Panc1 (cell line): Measurements from ENCODE around the gene GARRE1. TPM values are rescaled to one million over a fixed set of nuclear protein-coding genes. Genes with fewer than 3 reads are reported as not detected.

ENCODE experiments used
- ATAC-seq: fragments of 200-7000 bp; cut with Tn5 transposase; 2 replicates; pipeline ENCODE4 v1.9.1; 2020; ENCODE audit warnings: mild to moderate bottlenecking, moderate library complexity
- BruUV-seq: library from RNA; stranded (reverse); fragments of 400-500 nt; replicated peaks from 2 replicates; lab custom pipeline; 2021; lab: Mats Ljungman, UMichigan
- CTCF ChIA-PET: fragments of 300-600 bp; sonication (Branson Sonifier 250); formaldehyde crosslinking; loops from one replicate; lab custom pipeline; 2022; ENCODE audit warnings: antibody characterized with exemption; lab: Charles Lee
- POLR2A ChIA-PET: fragments of 300-600 bp; sonication (Branson Sonifier 250); formaldehyde crosslinking; loops from one replicate; lab custom pipeline; 2022; ENCODE audit warnings: antibody characterized with exemption; lab: Charles Lee
- DNase-seq: peaks from one replicate; pipeline ENCODE4 v3.0.0-alpha.2; 2010; ENCODE audit warnings: low read depth, low spot score
- H3K27ac ChIP-seq: 2 replicates; pipeline ENCODE4 v1.5.1; 2011; ENCODE audit warnings: mild to moderate bottlenecking, low read length, inconsistent platforms
- H3K27me3 ChIP-seq: fragments of 200-500 bp; sonication (Bioruptor generic); 2 replicates; pipeline ENCODE4 v1.6.0; 2014; ENCODE audit warnings: low read length, inconsistent platforms; ENCODE audit not compliant: control insufficient read depth, insufficient read depth
- H3K36me3 ChIP-seq: fragments of 200-500 bp; sonication (Bioruptor generic); 2 replicates; pipeline ENCODE4 v1.5.1; 2014; ENCODE audit warnings: inconsistent platforms, mild to moderate bottlenecking, low read length, moderate library complexity; ENCODE audit not compliant: control insufficient read depth, insufficient read depth
- H3K4me1 ChIP-seq: 2 replicates; pipeline ENCODE4 v1.5.1; 2011; ENCODE audit warnings: inconsistent platforms, mild to moderate bottlenecking, low read length, moderate library complexity; ENCODE audit not compliant: control insufficient read depth, insufficient read depth
- H3K4me3 ChIP-seq, 2 experiments: 2 replicates each; pipeline ENCODE4 v1.5.1; 2011 to 2012; ENCODE audit warnings: low read depth in 2 of 2, low read length in 2 of 2, mild to moderate bottlenecking in 2 of 2, inconsistent platforms in 1 of 2, moderate library complexity in 1 of 2
- H3K9me3 ChIP-seq: fragments of 200-500 bp; sonication (Bioruptor generic); 2 replicates; pipeline ENCODE4 v1.5.1; 2014; ENCODE audit warnings: low read depth, mild to moderate bottlenecking, inconsistent platforms, low read length, moderate library complexity; ENCODE audit not compliant: control insufficient read depth, insufficient read depth
- POLR2AphosphoS5 ChIP-seq: IDR thresholded peaks from 2 replicates; pipeline ENCODE4 v1.6.1; 2012; ENCODE audit warnings: mild to moderate bottlenecking, low read depth, low read length, moderate library complexity
- SIN3A ChIP-seq: IDR thresholded peaks from 2 replicates; pipeline ENCODE4 v1.6.1; 2012; ENCODE audit warnings: low read depth, mild to moderate bottlenecking, low read length, moderate library complexity, borderline replicate concordance; ENCODE audit not compliant: insufficient read depth
- TCF7L2 ChIP-seq: IDR thresholded peaks from 2 replicates; pipeline ENCODE4 v1.6.1; 2011; ENCODE audit warnings: mild to moderate bottlenecking, low read depth, low read length, inconsistent platforms
- in situ Hi-C: cut with HindIII; loops from 2 replicates; pipeline ENCODE4 v1.10.0; 2016; ENCODE audit warnings: low sequenced_read_pairs, low pct_unique_long_range_greater_than_20kb
- intact Hi-C: fragments of 100-400 bp; cut with micrococcal nuclease; formaldehyde crosslinking; loops from one replicate; pipeline ENCODE4 v1.10.0; 2022; ENCODE audit not compliant: unreplicated experiment
- total RNA-seq: library from RNA; stranded (reverse); gene quantifications from one replicate; pipeline ENCODE4 v1.2.1, GENCODE V29; 2021; ENCODE audit not compliant: unreplicated experiment
- TF ChIP-seq, protein P1 (sequence below), 2 experiments: IDR thresholded peaks; 2 replicates each; pipeline ENCODE4 v1.6.1; 2011 to 2012; ENCODE audit warnings: low read depth in 2 of 2, control low read depth in 1 of 2, low read length in 1 of 2, mild to moderate bottlenecking in 1 of 2, moderate library complexity in 1 of 2; ENCODE audit not compliant: insufficient read depth in 1 of 2
- TF ChIP-seq, protein P2 (sequence below): fragments of 450-650 bp; IDR thresholded peaks from 2 replicates; pipeline ENCODE4 v1.5.1; 2017; ENCODE audit warnings: mild to moderate bottlenecking

Gene GARRE1
- total RNA-seq, 1 experiment from 2014 or later = 19.7 TPM

GRCh38 chr19:34273121-34273520 is 18.8 kb downstream of the GARRE1 start:
- Histone ChIP-seq H3K9me3 (no peaks in the 10 kb centered on the region), H3K4me1 (peaks cover 17% of the 10 kb centered on the region), H3K27ac (no peak overlapping the region), H3K36me3 (no peaks in the 10 kb centered on the region), H3K4me3 (no peak overlapping the region), H3K27me3 (no peaks in the 10 kb centered on the region)
- TF ChIP-seq POLR2AphosphoS5 = no peak
- TF ChIP-seq, protein P1, sequence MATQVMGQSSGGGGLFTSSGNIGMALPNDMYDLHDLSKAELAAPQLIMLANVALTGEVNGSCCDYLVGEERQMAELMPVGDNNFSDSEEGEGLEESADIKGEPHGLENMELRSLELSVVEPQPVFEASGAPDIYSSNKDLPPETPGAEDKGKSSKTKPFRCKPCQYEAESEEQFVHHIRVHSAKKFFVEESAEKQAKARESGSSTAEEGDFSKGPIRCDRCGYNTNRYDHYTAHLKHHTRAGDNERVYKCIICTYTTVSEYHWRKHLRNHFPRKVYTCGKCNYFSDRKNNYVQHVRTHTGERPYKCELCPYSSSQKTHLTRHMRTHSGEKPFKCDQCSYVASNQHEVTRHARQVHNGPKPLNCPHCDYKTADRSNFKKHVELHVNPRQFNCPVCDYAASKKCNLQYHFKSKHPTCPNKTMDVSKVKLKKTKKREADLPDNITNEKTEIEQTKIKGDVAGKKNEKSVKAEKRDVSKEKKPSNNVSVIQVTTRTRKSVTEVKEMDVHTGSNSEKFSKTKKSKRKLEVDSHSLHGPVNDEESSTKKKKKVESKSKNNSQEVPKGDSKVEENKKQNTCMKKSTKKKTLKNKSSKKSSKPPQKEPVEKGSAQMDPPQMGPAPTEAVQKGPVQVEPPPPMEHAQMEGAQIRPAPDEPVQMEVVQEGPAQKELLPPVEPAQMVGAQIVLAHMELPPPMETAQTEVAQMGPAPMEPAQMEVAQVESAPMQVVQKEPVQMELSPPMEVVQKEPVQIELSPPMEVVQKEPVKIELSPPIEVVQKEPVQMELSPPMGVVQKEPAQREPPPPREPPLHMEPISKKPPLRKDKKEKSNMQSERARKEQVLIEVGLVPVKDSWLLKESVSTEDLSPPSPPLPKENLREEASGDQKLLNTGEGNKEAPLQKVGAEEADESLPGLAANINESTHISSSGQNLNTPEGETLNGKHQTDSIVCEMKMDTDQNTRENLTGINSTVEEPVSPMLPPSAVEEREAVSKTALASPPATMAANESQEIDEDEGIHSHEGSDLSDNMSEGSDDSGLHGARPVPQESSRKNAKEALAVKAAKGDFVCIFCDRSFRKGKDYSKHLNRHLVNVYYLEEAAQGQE (IDR thresholded peaks at IDR 0.05; ENCODE audit: insufficient read depth in 1 of 2, low read depth in 2 of 2, low read length in 1 of 2) = no peak
- TF ChIP-seq, protein P2, sequence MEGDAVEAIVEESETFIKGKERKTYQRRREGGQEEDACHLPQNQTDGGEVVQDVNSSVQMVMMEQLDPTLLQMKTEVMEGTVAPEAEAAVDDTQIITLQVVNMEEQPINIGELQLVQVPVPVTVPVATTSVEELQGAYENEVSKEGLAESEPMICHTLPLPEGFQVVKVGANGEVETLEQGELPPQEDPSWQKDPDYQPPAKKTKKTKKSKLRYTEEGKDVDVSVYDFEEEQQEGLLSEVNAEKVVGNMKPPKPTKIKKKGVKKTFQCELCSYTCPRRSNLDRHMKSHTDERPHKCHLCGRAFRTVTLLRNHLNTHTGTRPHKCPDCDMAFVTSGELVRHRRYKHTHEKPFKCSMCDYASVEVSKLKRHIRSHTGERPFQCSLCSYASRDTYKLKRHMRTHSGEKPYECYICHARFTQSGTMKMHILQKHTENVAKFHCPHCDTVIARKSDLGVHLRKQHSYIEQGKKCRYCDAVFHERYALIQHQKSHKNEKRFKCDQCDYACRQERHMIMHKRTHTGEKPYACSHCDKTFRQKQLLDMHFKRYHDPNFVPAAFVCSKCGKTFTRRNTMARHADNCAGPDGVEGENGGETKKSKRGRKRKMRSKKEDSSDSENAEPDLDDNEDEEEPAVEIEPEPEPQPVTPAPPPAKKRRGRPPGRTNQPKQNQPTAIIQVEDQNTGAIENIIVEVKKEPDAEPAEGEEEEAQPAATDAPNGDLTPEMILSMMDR = no peak
- TF ChIP-seq SIN3A = no peak
- no peak for TF ChIP-seq TCF7L2
- DNase-seq = no peak
- POLR2A ChIA-PET = no interaction called here
- in situ Hi-C loops (no loop called here), intact Hi-C loops (no loop called here)
- no TSS peak for BruUV-seq
- CTCF ChIA-PET = no interaction called here
- no peak for ATAC-seq

DNA sequence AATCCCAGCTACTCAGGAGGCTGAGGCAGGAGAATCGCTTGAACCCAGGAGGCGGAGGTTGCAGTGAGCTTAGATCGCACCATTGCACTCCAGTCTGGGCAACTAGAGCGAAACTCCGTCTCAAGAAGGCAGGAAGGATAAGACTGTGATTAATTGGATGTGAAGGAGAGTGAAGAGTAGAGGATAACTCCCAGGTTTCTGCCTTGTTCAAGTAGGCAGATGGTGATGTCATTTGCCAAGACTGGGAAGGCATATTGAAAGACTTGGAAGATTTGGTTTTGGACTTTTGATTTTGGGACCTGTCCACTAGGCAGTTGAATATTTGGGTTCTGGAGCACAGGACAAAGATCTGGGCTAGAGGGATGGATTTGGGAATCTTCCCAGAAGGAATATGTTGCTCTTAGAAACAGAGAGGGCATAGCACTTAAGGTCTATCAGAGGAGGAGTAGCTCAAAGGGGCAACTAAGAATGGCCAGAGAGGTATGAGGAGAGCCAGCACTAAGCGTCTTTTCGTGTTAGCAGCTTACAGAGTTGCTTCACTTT is 20.0 kb downstream of the GARRE1 start:
- TF ChIP-seq POLR2AphosphoS5 (no peak), SIN3A (no peak), TCF7L2 (no peak)
- TF ChIP-seq, protein P2 = no peak
- TF ChIP-seq, protein P1 (IDR thresholded peaks at IDR 0.05; ENCODE audit: insufficient read depth in 1 of 2, low read depth in 2 of 2, low read length in 1 of 2) = no peak
- in situ Hi-C loops (no loop called here), intact Hi-C loops (no loop called here)
- no peak for ATAC-seq
- ChIA-PET POLR2A (no interaction called here), CTCF (interaction anchor here (0.5 to 0.6 kb wide), 2 partner anchors 17 to 73 kb away, joined by 3 to 4 read pairs; no protein-coding TSS in a partner anchor)
- no peak for DNase-seq
- TSS peak; percentile 19 for BruUV-seq
- H3K36me3 ChIP-seq = no peaks in the 10 kb centered on the region
- no peak overlapping the region for H3K4me3 ChIP-seq
- H3K4me1 ChIP-seq = peaks cover 12% of the 10 kb centered on the region
- no peak overlapping the region for H3K27ac ChIP-seq
- no peaks in the 10 kb centered on the region for H3K9me3 ChIP-seq
- no peaks in the 10 kb centered on the region for H3K27me3 ChIP-seq
